HG03135 (cell line): ENCODE measurements around the gene DYSF.

ENCODE experiments used
- ATAC-seq: cut with Tn5 transposase; IDR thresholded peaks from one replicate; pipeline ENCODE4 v1.9.1; 2021; ENCODE audit warnings: mild to moderate bottlenecking, moderate library complexity; ENCODE audit not compliant: unreplicated experiment

Gene DYSF

GRCh38 chr2:71715951-71716696 lies 262.8 kb downstream of the DYSF start:
- ATAC-seq = no peak

GRCh38 chr2:71716697-71717624 lies 263.6 kb downstream of the DYSF start:
- no peak for ATAC-seq

GRCh38 chr2:71718686-71719085 lies 265.3 kb downstream of the DYSF start:
- ATAC-seq = no peak

- ATAC-seq = no peak
These were observed 266.3 kb downstream of the DYSF start for GRCh38 chr2:71719520-71720282.

- no peak for ATAC-seq
These were observed 266.9 kb downstream of the DYSF start for GRCh38 chr2:71720283-71720560.

GRCh38 chr2:71720596-71721361 lies 267.4 kb downstream of the DYSF start:
- ATAC-seq = no peak

- no peak for ATAC-seq
These were observed 268.0 kb downstream of the DYSF start for GRCh38 chr2:71721362-71721665.

- no peak for ATAC-seq
These were observed 268.3 kb downstream of the DYSF start for GRCh38 chr2:71721669-71722068.

GRCh38 chr2:71722286-71722685 lies 268.9 kb downstream of the DYSF start:
- no peak for ATAC-seq

- ATAC-seq = no peak
These were observed 271.4 kb downstream of the DYSF start for GRCh38 chr2:71724793-71725192.

- ATAC-seq = no peak
These were observed 272.5 kb downstream of the DYSF start for GRCh38 chr2:71725836-71726235.

GRCh38 chr2:71727562-71727961 lies 274.2 kb downstream of the DYSF start:
- ATAC-seq = no peak

- ATAC-seq = no peak
These were observed 274.7 kb downstream of the DYSF start for GRCh38 chr2:71728036-71728435.

- no peak for ATAC-seq
These were observed 277.5 kb downstream of the DYSF start for GRCh38 chr2:71730785-71731383.

- ATAC-seq = no peak
These were observed 281.3 kb downstream of the DYSF start for GRCh38 chr2:71734620-71735019.

GRCh38 chr2:71735676-71736075 lies 282.3 kb downstream of the DYSF start:
- no peak for ATAC-seq
